Measurements from ENCODE around the gene TES.

Gene TES

DNA sequence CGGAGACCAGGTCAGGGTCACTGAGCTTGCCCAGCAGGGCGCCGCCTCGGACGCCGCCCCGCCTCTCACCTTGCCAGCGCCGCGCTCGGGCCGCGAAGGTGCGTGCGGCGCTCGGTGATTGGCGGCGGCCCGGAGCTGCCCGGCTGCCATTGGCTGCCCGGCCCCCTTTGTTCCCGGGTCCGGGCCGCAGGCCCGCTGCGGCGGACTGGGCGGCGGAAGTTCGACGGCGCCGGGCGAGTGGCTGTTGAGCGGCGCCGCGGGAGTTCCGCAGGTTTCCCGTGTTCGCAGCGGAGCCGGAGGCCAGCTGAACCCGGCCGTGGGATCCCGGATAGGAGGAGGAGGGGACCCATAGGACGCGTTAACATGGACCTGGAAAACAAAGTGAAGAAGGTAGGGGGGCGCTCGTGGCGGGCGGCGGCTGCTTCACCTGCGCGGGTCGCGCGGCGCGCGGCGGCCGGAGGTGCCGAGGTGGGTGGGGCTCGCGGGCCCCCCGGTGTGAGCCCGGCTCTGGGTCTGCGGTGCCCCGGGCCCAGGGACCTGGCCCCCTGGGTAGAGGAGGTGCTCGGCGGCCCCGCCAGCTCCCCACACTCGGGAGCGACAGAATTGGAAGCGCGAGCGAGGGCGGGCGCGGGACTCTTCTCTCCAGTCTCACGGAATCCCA, at the start of gene TES:
TSS of gene TES (plus strand) at position 195 of the 661 bp plus-strand sequence. CDS start at position 364, 169 bp downstream.
- TF ChIP-seq, protein P1, sequence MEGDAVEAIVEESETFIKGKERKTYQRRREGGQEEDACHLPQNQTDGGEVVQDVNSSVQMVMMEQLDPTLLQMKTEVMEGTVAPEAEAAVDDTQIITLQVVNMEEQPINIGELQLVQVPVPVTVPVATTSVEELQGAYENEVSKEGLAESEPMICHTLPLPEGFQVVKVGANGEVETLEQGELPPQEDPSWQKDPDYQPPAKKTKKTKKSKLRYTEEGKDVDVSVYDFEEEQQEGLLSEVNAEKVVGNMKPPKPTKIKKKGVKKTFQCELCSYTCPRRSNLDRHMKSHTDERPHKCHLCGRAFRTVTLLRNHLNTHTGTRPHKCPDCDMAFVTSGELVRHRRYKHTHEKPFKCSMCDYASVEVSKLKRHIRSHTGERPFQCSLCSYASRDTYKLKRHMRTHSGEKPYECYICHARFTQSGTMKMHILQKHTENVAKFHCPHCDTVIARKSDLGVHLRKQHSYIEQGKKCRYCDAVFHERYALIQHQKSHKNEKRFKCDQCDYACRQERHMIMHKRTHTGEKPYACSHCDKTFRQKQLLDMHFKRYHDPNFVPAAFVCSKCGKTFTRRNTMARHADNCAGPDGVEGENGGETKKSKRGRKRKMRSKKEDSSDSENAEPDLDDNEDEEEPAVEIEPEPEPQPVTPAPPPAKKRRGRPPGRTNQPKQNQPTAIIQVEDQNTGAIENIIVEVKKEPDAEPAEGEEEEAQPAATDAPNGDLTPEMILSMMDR (IDR thresholded peaks at IDR 0.05; ENCODE audit: borderline replicate concordance, insufficient read depth, low read depth, low read length) = no peak
- peak within 1 kb of the TSS; percentile 89 for H3K4me3 ChIP-seq (ENCODE audit: low read depth, low read length)

DNA sequence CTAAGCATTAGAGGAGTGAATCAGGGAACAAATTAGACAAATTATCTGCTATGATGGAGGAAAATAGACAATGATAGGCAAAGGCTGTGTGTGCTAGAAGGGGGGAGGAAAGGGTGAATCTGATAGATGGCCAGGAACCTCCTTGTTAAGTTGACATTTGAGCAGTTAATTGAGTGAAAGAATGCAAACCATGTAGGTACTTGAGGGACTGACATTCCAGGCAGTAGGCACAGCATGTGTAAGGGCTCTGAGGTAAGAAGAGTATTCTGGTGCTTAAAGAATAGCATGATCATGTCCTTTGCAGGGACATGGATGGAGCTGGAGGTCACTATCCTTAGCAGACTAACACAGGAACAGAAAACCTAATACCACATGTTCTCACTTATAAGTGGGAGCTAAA, 48.6 kb upstream of the TES start:
- H3K4me3 ChIP-seq (ENCODE audit: low read depth, low read length) = no peak overlapping the region
- TF ChIP-seq, protein P1 (IDR thresholded peaks at IDR 0.05; ENCODE audit: borderline replicate concordance, insufficient read depth, low read depth, low read length) = no peak

DNA sequence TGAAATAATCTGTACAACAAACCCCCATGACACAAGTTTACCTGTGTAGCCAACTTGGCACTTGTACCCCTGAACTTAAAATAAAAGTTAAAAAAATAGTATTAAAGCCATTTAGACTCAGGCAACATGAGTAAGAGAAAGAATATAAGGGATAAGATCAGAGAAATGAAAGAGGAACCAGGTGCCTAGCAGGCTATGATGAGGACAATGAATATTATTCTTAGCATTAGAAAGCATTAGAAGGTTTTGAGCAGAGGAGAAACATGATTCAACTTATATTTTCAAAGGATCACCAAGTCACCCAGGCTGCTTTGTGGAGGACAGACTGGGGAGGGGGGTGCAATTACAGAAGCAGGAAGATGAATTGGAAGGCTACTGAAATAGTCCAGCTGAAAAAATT, 48.1 kb upstream of the TES start:
- TF ChIP-seq, protein P1 (IDR thresholded peaks at IDR 0.05; ENCODE audit: borderline replicate concordance, insufficient read depth, low read depth, low read length) = no peak
- no peak overlapping the region for H3K4me3 ChIP-seq (ENCODE audit: low read depth, low read length)

- TF ChIP-seq, protein P1 (IDR thresholded peaks at IDR 0.05; ENCODE audit: borderline replicate concordance, insufficient read depth, low read depth, low read length) = no peak
- H3K4me3 ChIP-seq (ENCODE audit: low read depth, low read length) = no peak overlapping the region
Measured at GRCh38 chr7:116162992-116163391, 47.3 kb upstream of the TES start.

- TF ChIP-seq, protein P1 (IDR thresholded peaks at IDR 0.05; ENCODE audit: borderline replicate concordance, insufficient read depth, low read depth, low read length) = no peak
- H3K4me3 ChIP-seq (ENCODE audit: low read depth, low read length) = no peak overlapping the region
Measured at GRCh38 chr7:116164552-116165306, 45.6 kb upstream of the TES start.

DNA sequence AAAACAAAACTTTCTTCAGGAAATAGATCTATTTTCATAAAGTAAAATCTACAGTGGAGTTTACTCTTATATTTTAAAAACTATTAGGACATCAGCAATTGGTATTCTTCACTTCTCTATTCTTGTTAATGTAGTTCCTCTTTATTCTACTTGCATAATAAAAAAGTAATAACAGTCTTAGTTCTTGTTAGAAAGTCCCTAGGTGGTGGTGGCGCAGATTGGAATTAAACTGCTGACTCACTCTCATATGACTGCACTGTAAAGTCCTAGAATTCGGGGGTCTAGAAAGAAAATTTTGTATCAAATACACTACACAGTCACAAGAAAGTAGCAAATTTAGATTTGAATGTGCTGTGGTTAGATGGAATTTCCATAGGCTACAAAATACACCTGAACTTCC, 44.6 kb upstream of the TES start:
- TF ChIP-seq, protein P1 (IDR thresholded peaks at IDR 0.05; ENCODE audit: borderline replicate concordance, insufficient read depth, low read depth, low read length) = no peak

GRCh38 chr7:116166156-116166555, 44.2 kb upstream of the TES start:
- H3K4me3 ChIP-seq (ENCODE audit: low read depth, low read length) = no peak overlapping the region
- TF ChIP-seq, protein P1 (IDR thresholded peaks at IDR 0.05; ENCODE audit: borderline replicate concordance, insufficient read depth, low read depth, low read length) = no peak

More for the DNA sequence above, 44.6 kb upstream of the TES start:
- H3K4me3 ChIP-seq (ENCODE audit: low read depth, low read length) = no peak overlapping the region

All from GM12875 (cell line).